Fibroblast of lung (primary cell): ENCODE measurements around the gene KLHL26. TPM values are rescaled to one million over a fixed set of nuclear protein-coding genes. Genes with fewer than 3 reads are reported as not detected.
"Not testable (repeated sequence)": the region's sequence is repeated elsewhere in the genome, so short reads cannot be mapped to it uniquely, and the experiment has no call there.

Experiments
- DNase-seq, 2 donors: peaks; one replicate each; pipeline versions ENCODE4 v3.0.0 to v3.0.0-alpha.2; 2010; ENCODE audit warnings: low read depth in 2 of 2
- H2AFZ ChIP-seq: 2 replicates; pipeline ENCODE4 v1.5.1; 2012; ENCODE audit warnings: low read length, control low read depth, inconsistent platforms
- H3K27ac ChIP-seq: 2 replicates; pipeline ENCODE4 v1.5.1; 2011; ENCODE audit warnings: low read length, control low read depth; ENCODE audit not compliant: insufficient read depth
- H3K27me3 ChIP-seq: 2 replicates; pipeline ENCODE4 v1.5.1; 2011; ENCODE audit warnings: mild to moderate bottlenecking, low read length; ENCODE audit not compliant: control insufficient read depth, insufficient read depth
- H3K36me3 ChIP-seq: 2 replicates; pipeline ENCODE4 v1.5.1; 2011; ENCODE audit warnings: low read length; ENCODE audit not compliant: control insufficient read depth, insufficient read depth
- H3K4me1 ChIP-seq: 2 replicates; pipeline ENCODE4 v1.5.1; 2011; ENCODE audit warnings: low read length; ENCODE audit not compliant: control insufficient read depth, insufficient read depth; ENCODE audit errors: extremely low read depth
- H3K4me2 ChIP-seq: 2 replicates; pipeline ENCODE4 v1.5.1; 2011; ENCODE audit warnings: low read length, control low read depth; ENCODE audit not compliant: insufficient read depth; ENCODE audit errors: extremely low read depth
- H3K4me3 ChIP-seq, 4 experiments: fragments of 200-600 bp in 1 of 4; sonication (generic) in 1 of 4; replicated peaks in 1 of 4; 2 replicates each; pipeline ENCODE4 v1.5.1; 2011 to 2016; ENCODE audit warnings: low read length in 4 of 4, low read depth in 3 of 4, mild to moderate bottlenecking in 3 of 4, control low read depth in 2 of 4, inconsistent platforms in 1 of 4, mixed read lengths in 1 of 4; ENCODE audit not compliant: insufficient read depth in 1 of 4; ENCODE audit errors: control extremely low read depth in 1 of 4
- H3K79me2 ChIP-seq: 2 replicates; pipeline ENCODE4 v1.5.1; 2012; ENCODE audit warnings: mild to moderate bottlenecking, low read length, inconsistent platforms; ENCODE audit not compliant: control insufficient read depth, insufficient read depth
- H3K9ac ChIP-seq: 2 replicates; pipeline ENCODE4 v1.5.1; 2011; ENCODE audit warnings: mild to moderate bottlenecking, low read length, control low read depth; ENCODE audit not compliant: insufficient read depth
- H3K9me3 ChIP-seq: 2 replicates; pipeline ENCODE4 v1.5.1; 2012; ENCODE audit warnings: low read depth, low read length; ENCODE audit not compliant: control insufficient read depth, insufficient read depth
- H4K20me1 ChIP-seq: 2 replicates; pipeline ENCODE4 v1.5.1; 2011; ENCODE audit warnings: low read length; ENCODE audit not compliant: control insufficient read depth, insufficient read depth; ENCODE audit errors: extremely low read depth
- CTCF ChIP-seq, 2 donors: IDR thresholded peaks in 1 of 2; conservative IDR thresholded peaks in 1 of 2; 1 replicate in 1 of 2; 2 replicates in 1 of 2; pipeline ENCODE4 v1.5.1; 2011 to 2012; ENCODE audit warnings: low read length in 2 of 2, control low read depth in 1 of 2, inconsistent platforms in 1 of 2, low read depth in 1 of 2, mild to moderate bottlenecking in 1 of 2
- EZH2 ChIP-seq: IDR thresholded peaks from 2 replicates; pipeline ENCODE4 v1.5.1; 2012; ENCODE audit warnings: low read length, control low read depth, mild to moderate bottlenecking; ENCODE audit errors: missing control alignments
- polyA plus RNA-seq, 2 donors: library from polyadenylated mRNA; depleted of rRNA in 1 of 2; stranded (reverse) in 1 of 2; unstranded in 1 of 2; fragments of >200 nt; gene quantifications; 2 replicates each; pipeline ENCODE4 v1.2.1, GENCODE V29; 2011 to 2012; ENCODE audit warnings: missing spikeins in 1 of 2
- total RNA-seq: library from RNA; depleted of rRNA; stranded (reverse); fragments of >200 nt; gene quantifications from 2 replicates; pipeline ENCODE4 v1.2.1, GENCODE V29; 2014

Gene KLHL26
- total and polyA plus RNA-seq, 2 donors (not counting 1 experiment from before 2014, with no cell fraction given), result 1.4 to 3.5 TPM

DNA sequence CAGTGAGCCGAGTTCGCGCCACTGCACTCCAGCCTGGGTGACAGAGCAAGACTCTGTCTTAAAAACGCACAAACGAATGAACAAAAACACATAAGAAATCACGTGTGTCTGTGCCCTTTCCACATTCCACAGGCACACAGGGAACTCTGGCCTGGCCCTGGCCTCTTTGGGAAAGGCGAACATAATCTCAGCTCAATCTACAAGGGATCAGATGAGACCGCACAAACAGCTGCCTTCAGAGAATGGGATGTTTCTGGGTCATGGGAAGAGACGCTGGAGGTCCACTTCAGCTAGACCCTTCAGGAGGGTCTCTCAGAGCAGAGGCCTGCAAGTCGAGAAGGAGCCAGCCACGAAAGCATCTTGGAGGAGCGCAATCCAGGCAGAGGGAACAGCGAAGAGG, 40.3 kb downstream of the KLHL26 start:
- no peaks in the 10 kb centered on the region for H3K9me3 ChIP-seq
- no peak for TF ChIP-seq EZH2
- no peak for TF ChIP-seq CTCF (conservative IDR thresholded peaks at IDR 0.05 in 1 of 2, IDR thresholded peaks at IDR 0.05 in 1 of 2; ENCODE audit: low read depth in 1 of 2, low read length in 2 of 2)
- no peak overlapping the region for H2AFZ ChIP-seq
- no peak overlapping the region for H3K4me3 ChIP-seq
- H3K4me1 ChIP-seq, result peaks cover 12% of the 10 kb centered on the region
- H3K4me2 ChIP-seq, result no peak overlapping the region
- no peak overlapping the region for H3K9ac ChIP-seq
- H4K20me1 ChIP-seq, result no peaks in the 10 kb centered on the region
- no peaks in the 10 kb centered on the region for H3K36me3 ChIP-seq
- DNase-seq, result no peak
- no peaks in the 10 kb centered on the region for H3K79me2 ChIP-seq
- no peak overlapping the region for H3K27ac ChIP-seq
- no peaks in the 10 kb centered on the region for H3K27me3 ChIP-seq

DNA sequence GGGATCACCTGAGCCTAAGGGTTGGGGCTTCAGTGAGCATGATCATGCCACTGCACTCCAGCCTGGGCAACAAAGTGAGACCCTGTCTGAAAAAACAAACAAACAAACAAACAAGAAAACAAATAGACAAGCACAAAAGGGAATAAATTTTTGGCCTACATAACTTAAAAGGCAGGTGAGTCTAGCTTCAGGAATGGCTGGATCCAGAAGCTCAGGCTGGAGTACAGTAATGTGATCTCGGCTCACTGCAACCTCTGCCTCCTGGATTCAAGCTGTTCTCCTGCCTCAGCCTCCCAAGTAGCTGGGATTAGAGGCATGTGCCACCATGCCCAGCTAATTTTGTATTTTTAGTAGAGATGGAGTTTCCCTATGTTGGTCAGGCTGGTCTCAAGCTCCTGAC, 43.3 kb downstream of the KLHL26 start:
- H3K9ac ChIP-seq, H3K4me3 ChIP-seq, H3K36me3 ChIP-seq, H3K79me2 ChIP-seq, H2AFZ ChIP-seq, H4K20me1 ChIP-seq, H3K4me2 ChIP-seq, DNase-seq, H3K9me3 ChIP-seq, H3K27ac ChIP-seq, H3K27me3 ChIP-seq: not testable (repeated sequence)
- H3K4me1 ChIP-seq, result peaks cover 11% of the 10 kb centered on the region

- H3K4me3 ChIP-seq, result peak overlapping the region; percentile 55 to 62 (median 56)
- H2AFZ ChIP-seq, result peak overlapping the region; percentile 59
- H3K9me3 ChIP-seq, result no peaks in the 10 kb centered on the region
- no peaks in the 10 kb centered on the region for H3K36me3 ChIP-seq
- H4K20me1 ChIP-seq, result no peaks in the 10 kb centered on the region
- TF ChIP-seq EZH2, result no peak
- TF ChIP-seq CTCF (conservative IDR thresholded peaks at IDR 0.05 in 1 of 2, IDR thresholded peaks at IDR 0.05 in 1 of 2; ENCODE audit: low read depth in 1 of 2, low read length in 2 of 2), result no peak
- peak overlapping the region; percentile 67 for H3K9ac ChIP-seq
- no peak overlapping the region for H3K27ac ChIP-seq
- H3K79me2 ChIP-seq, result peaks cover 7% of the 10 kb centered on the region
- H3K4me2 ChIP-seq, result peak overlapping the region; percentile 92
- DNase-seq, result no peak
- H3K27me3 ChIP-seq, result no peaks in the 10 kb centered on the region
- peaks cover 13% of the 10 kb centered on the region for H3K4me1 ChIP-seq
Measured at GRCh38 chr19:18682807-18683108, 45.9 kb downstream of the KLHL26 start.
